HG03095 (cell line): ENCODE measurements around the gene SLC2A4.
"Not testable (repeated sequence)": the region's sequence is repeated elsewhere in the genome, so short reads cannot be mapped to it uniquely, and the experiment has no call there.

Experiments used
- ATAC-seq: cut with Tn5 transposase; IDR thresholded peaks from one replicate; pipeline ENCODE4 v1.9.1; 2021; ENCODE audit warnings: moderate library complexity; ENCODE audit not compliant: unreplicated experiment

The SLC2A4 gene

DNA sequence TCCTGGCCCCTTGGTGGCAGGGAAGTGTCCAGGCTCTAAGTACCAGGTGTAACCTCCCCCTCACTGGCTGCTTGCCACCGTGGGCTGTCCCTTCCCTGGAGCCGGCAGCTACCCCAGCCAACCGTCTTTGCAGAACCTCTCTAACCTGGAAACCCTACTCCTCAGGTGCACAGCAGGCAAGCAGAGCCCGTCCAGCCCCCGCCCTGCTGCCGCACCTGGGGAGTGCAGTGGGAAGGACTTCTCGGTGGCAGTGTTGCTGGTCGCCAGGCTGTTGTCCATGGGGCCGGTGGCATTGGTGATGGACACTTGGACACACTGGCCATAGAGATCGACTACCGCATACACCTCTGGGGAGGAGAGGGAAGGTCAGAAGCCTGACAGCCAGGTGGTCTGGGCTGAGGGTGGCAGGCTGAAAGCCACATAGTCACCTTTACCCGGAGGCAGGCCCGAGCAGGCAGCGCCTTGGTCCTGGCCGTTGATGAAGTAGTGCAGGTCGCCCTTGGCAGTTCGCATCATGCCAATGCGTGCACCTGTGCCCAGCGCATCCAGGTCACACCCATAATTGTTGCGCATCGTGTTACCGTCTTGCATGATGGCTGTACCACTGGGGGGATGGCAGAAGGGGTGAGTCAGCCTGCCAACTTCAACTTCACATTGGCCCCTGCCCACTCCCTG is 41.1 kb downstream of the SLC2A4 start:
- ATAC-seq: no peak

- no peak for ATAC-seq
Measured at GRCh38 chr17:7323731-7324437, 42.4 kb downstream of the SLC2A4 start.

DNA sequence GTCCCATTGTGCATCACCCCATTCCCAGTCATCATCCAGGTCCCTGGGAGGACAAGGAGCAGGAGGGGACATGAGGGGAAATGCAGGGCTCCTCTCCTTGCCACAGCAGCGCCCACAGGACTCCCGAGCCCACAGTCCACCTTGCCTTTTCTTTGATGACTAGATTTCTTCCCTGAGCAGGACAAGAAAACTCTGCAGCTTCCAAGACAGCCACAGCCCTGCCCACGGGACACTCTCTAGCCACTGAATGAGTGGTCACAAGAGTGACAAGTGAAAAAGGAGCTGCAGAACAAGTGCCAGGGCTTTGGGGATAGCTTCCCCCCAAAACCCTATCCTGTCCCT is 42.9 kb downstream of the SLC2A4 start:
- ATAC-seq: no peak

- ATAC-seq: no peak
Measured at GRCh38 chr17:7325031-7325528, 43.6 kb downstream of the SLC2A4 start.

DNA sequence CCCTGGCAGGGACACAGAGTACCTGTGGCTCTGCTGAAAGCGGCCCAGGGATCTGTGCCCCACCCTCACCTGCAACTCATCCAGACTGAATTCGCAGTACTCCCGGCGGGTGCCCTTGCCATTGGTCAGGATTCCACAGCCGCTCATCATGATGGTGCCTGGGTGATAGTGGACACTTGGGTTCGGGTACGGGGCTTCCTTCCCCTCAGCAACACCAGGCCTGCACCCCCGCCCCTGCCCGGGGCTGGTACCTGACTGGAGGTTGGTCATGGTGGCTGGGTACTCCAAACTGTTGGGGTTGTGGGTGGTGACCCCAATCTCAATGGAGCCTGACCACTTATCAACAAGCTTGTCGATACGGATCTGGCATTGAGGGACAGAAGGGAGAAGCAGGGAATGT is 44.7 kb downstream of the SLC2A4 start:
- ATAC-seq: no peak

GRCh38 chr17:7327056-7327455 is 45.5 kb downstream of the SLC2A4 start:
- ATAC-seq: no peak

GRCh38 chr17:7327501-7327900 is 46.0 kb downstream of the SLC2A4 start:
- no peak for ATAC-seq

DNA sequence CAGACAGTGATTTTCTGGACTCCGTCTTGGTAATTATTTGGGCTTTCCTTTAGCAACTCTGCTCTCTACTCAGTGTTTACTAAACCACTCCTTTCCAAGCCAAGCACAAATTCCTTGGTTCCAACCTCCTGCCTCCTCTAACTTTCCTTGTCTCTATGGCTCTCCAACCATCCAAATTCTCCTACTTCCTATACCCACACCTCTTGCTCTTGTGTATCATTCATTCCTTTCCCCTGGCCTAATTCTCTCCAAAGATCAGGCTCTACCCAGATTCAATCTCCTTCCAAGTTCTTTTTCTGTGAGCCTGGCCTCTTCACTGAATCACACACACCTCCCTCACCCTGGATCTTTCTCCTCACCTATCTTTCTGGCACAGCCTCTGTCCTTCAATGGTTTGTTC is 46.5 kb downstream of the SLC2A4 start:
- ATAC-seq: no peak

- peak; percentile 3 for ATAC-seq
Measured at GRCh38 chr17:7328840-7329373, 47.4 kb downstream of the SLC2A4 start, which contains the start of gene NEURL4. Gene NEURL4 (minus strand): TSS chr17:7329335. CDS start chr17:7329312, 23 bp downstream.

GRCh38 chr17:7329374-7329996 is 48.0 kb downstream of the SLC2A4 start:
- ATAC-seq: peak; percentile 40

DNA sequence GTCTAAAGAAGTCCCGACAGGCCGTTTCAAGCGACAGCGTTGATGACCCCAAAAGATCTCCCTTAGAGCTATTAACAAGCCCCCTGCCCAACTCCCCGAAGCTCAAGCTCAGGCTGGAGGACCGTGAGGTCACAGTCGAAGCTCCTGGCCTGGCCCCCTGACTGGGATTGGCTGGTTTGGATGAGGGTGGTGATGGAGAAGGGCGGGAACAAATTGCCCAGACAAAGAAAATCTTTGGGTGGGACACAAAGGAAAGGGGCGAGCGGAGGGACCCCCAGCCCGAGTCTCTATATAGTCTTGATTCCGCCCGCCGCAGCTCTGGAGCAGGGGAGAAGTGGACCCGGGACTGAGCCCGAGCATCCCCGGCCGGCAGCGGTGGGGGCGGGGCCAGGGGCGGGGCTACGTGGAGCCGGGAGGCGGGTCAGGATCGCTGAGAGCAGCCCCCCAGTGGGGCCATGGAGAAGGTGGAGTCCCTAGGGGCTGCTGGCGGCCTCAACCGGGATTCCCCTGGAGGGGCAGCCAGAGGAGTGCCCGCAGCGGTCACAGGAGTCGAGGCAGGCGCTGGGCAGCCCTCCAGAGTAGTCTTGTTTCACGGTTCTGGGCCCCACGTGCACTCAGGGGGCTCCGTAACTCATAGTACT is 48.6 kb downstream of the SLC2A4 start:
- peak; percentile 34 for ATAC-seq

GRCh38 chr17:7330638-7331015 is 49.1 kb downstream of the SLC2A4 start:
- no peak for ATAC-seq

- ATAC-seq: no peak
Measured at GRCh38 chr17:7332111-7332510, 50.6 kb downstream of the SLC2A4 start.

GRCh38 chr17:7332600-7333069 is 51.1 kb downstream of the SLC2A4 start:
- not testable (repeated sequence) for ATAC-seq

- ATAC-seq: no peak
Measured at GRCh38 chr17:7334938-7335538, 53.5 kb downstream of the SLC2A4 start.

GRCh38 chr17:7335765-7336164 is 54.2 kb downstream of the SLC2A4 start:
- ATAC-seq: not testable (repeated sequence)

GRCh38 chr17:7336240-7337175 is 55.0 kb downstream of the SLC2A4 start, which contains the start of gene ACAP1:
Gene ACAP1 (plus strand): TSS chr17:7336529. CDS start chr17:7336735, 206 bp downstream.
- ATAC-seq: peak; percentile 54

DNA sequence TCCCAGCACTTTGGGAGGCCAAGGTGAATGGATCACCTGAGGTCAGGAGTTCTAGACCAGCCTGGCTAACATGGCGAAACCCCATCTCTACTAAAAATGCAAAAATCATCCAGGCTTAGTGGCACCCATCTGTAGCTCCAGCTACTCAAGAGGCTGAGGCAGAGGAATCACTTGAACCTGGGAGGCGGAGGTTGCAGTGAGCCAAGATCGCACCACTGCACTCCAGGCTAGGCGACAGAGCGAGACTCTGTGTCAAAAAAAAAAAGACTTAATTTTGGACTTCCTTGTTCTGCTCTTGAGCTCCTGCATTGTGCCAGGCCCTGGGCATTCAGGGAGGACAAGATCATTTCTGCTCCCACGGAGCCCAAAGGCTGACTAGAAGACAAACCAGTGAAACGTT is 56.1 kb downstream of the SLC2A4 start:
- not testable (repeated sequence) for ATAC-seq
